ENCODE results near the gene C20orf144.
A peak's percentile ranks its signal among the peaks of the same experiment; 100 is the strongest.

Gene C20orf144

DNA sequence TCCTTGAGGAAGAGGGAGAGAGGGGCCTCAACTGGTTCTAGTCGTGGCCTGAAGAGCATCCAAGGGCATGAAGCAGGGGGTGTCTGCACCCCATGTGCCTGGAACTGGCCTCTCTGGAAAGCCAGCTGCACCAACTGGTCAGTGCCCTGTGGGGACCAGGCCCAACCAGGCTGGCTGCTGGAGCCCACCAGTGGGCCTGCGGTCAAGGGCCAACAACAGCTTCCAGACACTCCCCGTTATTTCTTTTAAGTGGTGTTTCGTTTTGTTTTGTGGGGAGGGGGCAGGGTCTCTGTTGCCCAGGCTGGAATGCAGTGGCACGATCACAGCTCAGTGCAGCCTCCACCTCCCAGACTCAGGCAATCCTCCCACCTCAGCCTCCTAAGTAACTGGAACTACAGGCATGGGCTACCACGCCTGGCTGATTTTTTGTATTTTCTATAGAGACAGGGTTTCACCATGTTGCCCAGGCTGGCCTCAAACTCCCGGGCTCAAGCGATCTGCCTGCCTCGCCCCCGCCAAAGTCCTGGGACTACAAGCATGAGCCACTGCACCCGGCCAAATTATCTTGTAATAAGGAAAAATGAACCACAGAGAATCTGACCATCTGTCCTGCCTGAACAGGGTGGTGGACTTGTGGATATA, 11.9 kb upstream of the C20orf144 start:
- DNase-seq (ENCODE audit: low spot score), result no peak

DNA sequence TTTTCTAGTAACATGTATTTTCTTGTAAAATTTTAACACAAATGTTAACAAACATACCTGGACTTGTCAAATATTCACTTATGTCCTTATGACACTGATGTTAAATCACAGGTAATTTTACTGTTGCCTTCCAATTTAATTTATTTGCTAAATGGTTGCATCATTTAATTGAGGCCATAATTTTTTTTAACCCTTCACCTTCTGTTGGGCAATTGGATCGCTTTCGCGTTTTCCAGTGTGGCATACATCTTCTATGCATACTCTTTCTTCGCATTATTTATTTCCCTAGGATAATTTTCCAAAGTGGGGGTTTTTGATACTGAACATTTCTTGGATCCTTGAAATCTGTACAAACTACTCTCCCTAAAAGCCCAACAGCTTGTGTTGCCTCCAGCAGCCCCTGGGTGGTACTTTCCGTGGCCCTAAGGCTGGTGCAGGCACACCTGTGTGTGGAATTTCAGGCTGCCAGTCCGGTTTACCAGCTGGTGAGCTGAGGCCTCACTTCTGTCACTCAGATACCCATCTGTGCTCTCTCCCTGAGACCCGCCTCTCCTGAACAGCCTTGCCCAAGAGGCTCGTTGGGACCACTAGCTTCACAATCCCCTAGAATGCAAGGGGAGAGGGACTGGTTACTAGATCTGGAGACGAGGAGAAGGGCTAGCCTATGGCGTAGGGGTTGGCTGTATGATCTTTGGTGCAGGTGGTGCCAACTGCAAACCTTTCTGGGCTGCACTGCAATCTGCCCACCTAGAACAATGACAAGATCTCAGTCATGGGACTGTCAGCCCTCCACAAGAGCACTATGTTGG, 11.2 kb upstream of the C20orf144 start:
- no peak for DNase-seq (ENCODE audit: low spot score)

DNA sequence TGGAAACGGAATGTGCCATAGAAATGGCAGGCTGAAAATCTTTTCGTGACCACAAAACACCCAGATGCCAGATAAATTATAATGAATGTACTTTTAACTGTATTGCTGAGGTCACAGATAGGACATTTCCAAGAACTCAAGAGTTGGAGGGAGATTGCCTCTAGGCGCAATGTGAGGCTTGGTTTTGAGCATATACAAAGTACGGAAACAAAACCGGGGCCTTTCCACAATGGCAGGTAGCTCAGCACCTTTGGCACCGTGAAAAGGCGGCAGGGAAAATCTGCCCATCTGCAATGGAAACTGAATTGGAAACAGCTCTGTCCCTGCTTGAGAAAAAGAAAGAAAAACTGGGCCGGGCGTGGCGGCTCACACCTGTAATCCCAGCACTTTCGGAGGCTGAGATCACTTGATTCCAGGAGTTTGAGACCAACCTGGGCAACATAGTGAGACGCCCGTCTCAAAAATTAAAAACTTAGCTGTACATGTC, 10.5 kb upstream of the C20orf144 start:
- DNase-seq (ENCODE audit: low spot score), result no peak

DNA sequence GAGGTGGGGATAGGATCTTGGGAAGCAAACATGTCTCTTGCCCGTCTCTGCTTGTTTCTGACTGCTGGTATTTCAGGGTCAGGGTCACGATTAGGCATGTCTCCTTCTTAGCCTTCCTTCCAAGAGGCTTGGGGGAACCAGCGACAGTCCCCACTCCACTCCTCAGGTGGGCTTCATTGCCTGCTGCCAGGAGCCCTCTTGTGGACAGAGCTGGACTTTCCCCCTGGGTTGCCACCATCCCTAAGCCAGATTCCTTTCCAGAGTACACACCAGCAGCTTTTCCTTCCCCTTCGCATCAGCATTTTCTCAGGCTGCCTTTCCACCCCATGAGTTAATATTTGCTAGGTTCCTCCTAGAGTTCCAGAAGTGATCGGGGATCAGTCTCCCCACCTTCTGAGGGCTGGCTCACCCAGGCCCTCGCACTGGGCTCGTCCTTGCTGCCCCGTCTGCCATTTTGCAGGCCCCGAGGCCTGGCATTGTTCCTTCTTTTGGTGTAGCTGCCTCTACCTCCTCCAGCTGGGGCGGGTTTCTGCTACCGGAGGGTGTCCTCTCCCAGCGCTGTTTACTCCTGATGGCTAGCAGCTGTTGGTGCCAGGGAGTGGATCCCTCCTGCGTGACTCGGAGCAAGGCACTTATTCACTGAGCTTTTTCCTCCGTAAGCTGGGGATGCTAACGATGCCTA, 8.8 kb upstream of the C20orf144 start:
- no peak for DNase-seq (ENCODE audit: low spot score)

GRCh38 chr20:33653900-33654596, 8.1 kb upstream of the C20orf144 start:
- DNase-seq (ENCODE audit: low spot score), result no peak

DNA sequence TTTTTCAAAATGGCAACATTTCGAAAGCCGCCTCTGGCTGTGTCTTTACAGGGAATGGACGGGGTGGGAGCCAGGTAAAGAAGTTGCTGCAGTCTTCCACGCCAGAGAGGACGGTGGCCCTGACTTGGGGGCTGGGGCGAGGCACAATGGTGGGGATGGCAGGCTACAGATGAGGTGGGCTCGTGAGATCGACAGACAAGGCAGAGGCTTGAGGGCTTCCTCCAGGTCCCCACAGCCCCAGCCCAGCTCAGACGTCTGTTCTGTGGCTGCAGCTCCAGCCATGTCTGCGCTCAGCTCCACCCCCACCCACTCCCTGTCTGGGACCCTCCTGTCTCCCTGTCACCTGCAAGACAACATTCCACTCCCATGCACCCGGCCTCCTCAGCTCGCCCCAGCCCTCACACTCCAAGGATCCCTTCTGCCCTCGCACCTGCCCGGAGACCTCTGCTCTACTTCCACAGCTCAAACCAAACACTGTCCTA, 7.4 kb upstream of the C20orf144 start:
- no peak for DNase-seq (ENCODE audit: low spot score)

DNA sequence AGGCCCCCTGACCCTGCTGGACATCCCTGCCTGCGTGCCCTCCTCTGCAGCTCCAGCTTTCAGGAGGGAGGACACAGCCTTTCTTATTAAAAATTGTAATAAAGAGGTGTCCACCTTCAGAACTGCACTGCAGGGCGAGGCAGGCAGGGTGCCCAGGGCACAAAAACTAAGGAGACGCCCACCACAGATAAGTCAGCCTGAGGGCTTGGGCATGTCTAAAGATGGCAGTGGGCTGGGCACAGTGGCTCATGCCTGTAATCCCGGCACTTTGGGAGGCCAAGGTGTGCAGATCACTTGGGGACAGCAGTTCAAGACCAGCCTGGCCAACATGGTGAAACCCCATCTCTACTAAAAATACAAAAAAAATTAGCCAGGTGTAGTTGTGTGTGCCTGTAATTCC, 7.0 kb upstream of the C20orf144 start:
- DNase-seq (ENCODE audit: low spot score), result no peak

GRCh38 chr20:33656010-33656782, 5.9 kb upstream of the C20orf144 start:
- DNase-seq (ENCODE audit: low spot score), result no peak

DNA sequence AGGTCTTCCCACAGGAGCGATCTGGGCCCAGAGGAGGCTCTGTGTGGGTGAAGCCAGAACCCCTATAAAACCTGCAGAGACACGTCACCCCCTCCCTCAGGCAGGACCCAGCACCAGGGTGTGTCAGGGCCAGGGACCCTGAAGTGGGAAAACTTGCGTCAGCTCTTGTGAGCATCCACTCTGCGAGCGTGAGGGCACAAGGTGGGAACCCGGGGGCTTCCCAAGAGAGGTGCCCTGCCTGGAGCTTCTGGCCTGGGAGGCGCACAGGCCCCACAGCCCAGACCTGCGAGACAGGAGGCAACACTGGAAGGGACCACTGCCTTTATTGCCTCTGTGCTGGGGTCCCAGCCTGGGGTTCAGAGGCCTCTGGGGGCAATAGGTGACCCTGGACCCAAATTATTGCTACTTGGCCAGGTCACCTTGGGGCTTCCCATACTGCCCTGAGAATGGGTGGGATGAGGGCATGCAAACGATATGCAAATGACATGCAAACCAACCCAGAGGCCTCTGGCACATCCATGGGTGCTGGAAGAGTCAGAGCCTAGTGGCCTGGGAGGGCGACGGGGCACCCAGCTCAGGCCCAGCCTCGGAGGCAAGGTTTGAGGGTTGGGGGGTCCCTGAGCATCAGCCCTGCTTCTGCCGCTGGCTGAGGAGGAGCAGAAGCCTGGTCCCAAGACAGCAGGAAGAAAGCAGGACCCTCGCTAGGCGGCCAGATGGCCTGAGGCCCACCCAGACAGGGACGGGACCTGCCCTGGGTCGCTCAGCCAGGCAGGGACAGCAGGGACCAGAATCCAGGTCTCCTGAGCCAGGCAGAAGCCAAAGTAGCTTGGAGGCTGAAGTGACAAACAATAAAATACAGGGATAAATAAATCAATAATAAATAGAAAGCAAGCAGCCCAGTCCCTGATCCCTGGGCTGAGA, 5.1 kb upstream of the C20orf144 start:
- no peak for DNase-seq (ENCODE audit: low spot score)

- DNase-seq (ENCODE audit: low spot score), result no peak
Measured at GRCh38 chr20:33657704-33658095, 4.4 kb upstream of the C20orf144 start.

DNA sequence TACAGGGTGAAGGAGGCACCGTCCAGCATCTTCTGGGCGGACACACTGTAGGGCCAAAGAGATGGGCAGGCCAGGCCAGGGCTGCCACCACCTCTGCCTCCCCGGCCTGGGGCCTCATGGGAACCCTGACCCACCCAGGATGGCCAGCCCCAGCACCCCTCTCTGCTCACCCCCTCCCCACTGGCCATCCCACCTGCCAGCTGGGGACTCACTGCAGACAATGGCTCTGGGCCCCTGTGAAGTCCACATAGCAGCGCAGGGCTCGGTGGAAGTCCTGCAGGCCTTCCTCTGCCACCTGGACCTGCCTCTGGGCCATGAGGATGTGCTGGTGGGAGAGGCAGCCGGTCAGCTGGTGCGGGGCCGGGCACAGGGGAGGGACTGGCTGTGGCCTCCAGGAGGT, 3.6 kb upstream of the C20orf144 start:
- DNase-seq (ENCODE audit: low spot score), result no peak

DNA sequence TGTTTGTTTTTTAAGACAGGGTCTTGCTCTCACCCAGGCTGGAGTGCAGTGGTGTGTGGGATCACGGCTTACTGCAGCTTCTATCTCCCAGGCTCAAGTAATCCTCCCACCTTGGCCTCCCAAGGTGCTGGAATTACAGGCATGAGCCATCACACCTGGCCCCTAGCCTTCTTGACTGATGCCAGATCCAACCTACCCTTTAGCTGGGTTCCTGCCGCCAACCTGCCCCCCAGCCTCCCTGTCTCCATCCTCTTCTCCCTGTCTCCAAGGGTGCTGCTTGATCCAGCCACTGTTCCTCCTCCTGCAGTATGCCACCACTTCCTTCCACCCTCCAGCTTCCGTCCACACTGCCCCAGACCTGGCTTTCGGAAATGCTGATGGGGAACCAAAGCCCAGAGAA, 3.2 kb upstream of the C20orf144 start:
- no peak for DNase-seq (ENCODE audit: low spot score)

DNA sequence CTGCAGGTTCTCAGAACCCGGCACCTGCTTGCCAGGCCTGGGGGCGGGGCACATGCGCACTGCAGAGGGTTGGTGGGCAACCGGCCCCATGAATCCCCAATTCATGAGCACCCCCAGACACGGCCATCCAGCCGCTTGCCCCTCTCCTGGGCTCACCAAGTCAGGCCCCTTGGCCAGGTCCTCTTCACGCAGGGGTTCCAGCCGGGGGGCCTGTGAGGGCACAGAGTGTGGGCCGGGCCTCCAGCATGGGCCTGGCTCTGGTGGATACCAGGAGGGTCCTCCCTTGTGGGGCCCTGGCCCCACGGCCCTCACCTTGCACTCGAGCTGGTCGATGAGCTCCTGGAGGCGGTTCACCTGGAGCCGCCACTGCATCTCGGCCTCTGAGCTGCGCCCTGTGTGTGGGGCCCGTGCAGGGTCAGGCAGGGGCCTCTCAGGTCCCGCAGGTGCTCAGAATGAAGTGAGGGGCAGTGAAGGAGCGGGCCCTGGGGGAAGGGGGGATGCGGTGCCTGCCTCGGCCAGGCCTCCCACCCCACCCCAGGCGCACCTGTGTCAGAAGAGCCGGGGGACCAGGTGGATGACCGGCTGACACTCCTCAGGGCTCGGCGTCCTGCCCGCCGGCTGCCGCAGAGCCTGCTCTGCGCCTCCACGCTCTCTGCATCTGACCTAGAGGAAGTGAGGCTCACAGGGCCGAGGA, 2.6 kb upstream of the C20orf144 start:
- DNase-seq (ENCODE audit: low spot score), result no peak

DNA sequence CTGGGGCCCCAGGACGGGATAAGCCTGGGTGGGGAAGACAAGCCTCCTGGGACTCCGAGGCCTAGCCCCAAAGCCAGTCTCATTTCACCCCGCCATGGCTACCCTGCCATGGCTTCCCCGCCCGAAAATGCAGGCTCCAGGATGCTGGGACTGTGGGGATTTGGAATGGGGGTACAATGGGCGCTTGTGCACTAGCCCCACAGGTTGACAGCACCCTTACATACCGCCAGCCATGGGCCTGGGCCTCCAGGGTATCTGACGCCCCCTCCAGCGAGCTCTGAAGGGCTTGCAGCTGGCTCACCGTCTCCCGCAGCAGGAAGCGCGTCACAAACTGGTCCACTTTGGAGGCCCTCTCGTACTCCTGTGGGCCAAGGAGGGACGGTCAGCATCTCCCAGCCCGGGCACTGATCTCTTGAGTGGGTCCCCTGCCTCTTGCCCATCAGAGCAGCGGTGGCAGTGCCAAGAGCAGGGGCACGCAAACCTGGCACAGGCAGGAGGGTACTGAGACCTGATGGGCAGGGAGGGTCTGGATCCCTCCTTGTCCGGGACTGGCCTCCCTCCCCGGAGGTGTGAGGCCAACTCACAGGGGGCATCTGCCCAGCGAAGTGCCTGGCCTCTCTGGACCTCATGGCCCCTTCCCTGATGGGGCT, 2.0 kb upstream of the C20orf144 start:
- DNase-seq (ENCODE audit: low spot score), result no peak

GRCh38 chr20:33660685-33661058, 1.5 kb upstream of the C20orf144 start:
- no peak for DNase-seq (ENCODE audit: low spot score)

- peak; percentile 84 for DNase-seq (ENCODE audit: low spot score)
Measured at GRCh38 chr20:33663161-33664084, 1.3 kb downstream of the C20orf144 start.

DNA sequence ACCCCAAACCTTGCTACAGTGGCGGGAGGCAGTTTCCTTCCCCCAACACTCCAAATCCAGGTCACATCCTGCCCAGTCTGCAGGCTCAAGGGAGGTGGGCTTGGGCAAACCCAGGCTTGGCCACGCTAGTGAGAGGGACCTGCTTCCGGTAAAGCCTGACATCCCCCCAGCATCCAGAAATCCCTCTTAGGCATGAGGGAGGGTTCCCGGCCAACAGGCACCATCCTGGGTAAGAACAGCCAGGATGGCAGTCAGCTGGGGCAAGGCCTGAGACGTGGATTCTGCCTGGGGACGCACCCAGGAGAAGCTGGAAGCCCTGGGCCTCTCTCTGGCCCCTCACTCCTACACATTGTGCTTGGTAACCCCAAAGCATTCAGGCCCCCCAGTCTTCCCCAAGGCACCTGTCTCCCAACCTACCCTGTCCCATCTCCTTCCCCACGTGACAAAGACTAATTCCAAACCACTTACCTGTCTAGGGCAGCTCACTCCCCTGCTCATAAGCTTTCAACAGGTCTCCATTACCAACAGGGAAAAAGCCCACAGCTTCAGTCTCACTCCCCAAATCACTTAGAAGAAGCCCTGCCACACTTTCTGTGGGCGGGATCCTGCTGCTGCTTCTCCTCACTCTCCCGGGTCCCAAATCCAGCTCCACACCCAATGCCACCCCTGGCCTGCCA, 2.1 kb downstream of the C20orf144 start:
- no peak for DNase-seq (ENCODE audit: low spot score)

DNA sequence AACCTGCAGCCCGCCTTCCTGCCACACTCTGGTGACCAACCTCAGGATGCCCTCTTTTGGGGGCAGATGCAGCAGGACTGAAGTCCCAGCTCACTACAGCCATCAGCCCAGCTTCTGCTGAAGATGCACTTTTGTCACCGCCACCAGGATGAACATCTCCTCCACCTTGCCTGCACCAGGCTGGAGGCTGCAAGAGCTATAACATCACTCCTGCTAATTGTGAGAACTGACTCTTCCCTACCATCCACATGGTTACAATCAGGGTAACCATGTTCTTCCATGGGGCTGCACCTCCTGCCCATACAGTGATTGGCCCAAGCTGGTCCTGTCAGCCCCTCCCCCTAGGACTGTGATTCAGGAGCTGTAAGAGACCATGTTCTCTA, 2.6 kb downstream of the C20orf144 start:
- DNase-seq (ENCODE audit: low spot score), result no peak

All from activated CD4-positive, alpha-beta T cell treated with anti-CD3 and anti-CD28 coated beads, Interleukin-2, Interleukin-4, amounts not matched to agents 100 ng/mL and 50 ng/mL, durations not matched to agents 16 hours and 8 hours (primary cell).